ENCODE data around the gene PNMT.

PNMT gene

GRCh38 chr17:39626171-39627046 is 41.8 kb upstream of the PNMT start, which contains the start of gene PPP1R1B:
Gene PPP1R1B (plus strand): TSS chr17:39626952. CDS start chr17:39627393, 441 bp downstream.
- Histone ChIP-seq H3K36me3 (ENCODE audit: control insufficient read depth, insufficient read depth, low read length) (no peaks in the 10 kb centered on the region), H3K27ac (ENCODE audit: low read length) (no peak within 1 kb of the TSS), H3K4me3 (ENCODE audit: low read length) (peak within 1 kb of the TSS; percentile 53), H3K9me3 (ENCODE audit: control insufficient read depth, insufficient read depth, low read length) (no peaks in the 10 kb centered on the region), H3K27me3 (ENCODE audit: control insufficient read depth, insufficient read depth, low read length) (peaks cover 8% of the 10 kb centered on the region), H3K4me1 (ENCODE audit: control insufficient read depth, insufficient read depth, low read length) (peaks cover 15% of the 10 kb centered on the region)
- no peak for DNase-seq (ENCODE audit: low read depth, low spot score)
- no CpG with 5 or more reads among the region's 29 CpGs for WGBS (ENCODE audit: insufficient coverage, insufficient read length)

- no CpG with 5 or more reads among the region's 72 CpGs for WGBS (ENCODE audit: insufficient coverage, insufficient read length)
- Histone ChIP-seq H3K9me3 (ENCODE audit: control insufficient read depth, insufficient read depth, low read length) (no peaks in the 10 kb centered on the region), H3K27ac (ENCODE audit: low read length) (no peak overlapping the region), H3K4me1 (ENCODE audit: control insufficient read depth, insufficient read depth, low read length) (peaks cover 18% of the 10 kb centered on the region), H3K36me3 (ENCODE audit: control insufficient read depth, insufficient read depth, low read length) (no peaks in the 10 kb centered on the region), H3K4me3 (ENCODE audit: low read length) (peak overlapping the region; percentile 53), H3K27me3 (ENCODE audit: control insufficient read depth, insufficient read depth, low read length) (peaks cover 8% of the 10 kb centered on the region)
- DNase-seq (ENCODE audit: low read depth, low spot score): no peak
These were observed 41.1 kb upstream of the PNMT start for GRCh38 chr17:39627047-39627711.

- Histone ChIP-seq H3K4me3 (ENCODE audit: low read length) (peak overlapping the region; percentile 53; the same call in 1 of the 2 replicates), H3K27me3 (ENCODE audit: control insufficient read depth, insufficient read depth, low read length) (peaks cover 8% of the 10 kb centered on the region), H3K9me3 (ENCODE audit: control insufficient read depth, insufficient read depth, low read length) (no peaks in the 10 kb centered on the region), H3K4me1 (ENCODE audit: control insufficient read depth, insufficient read depth, low read length) (peaks cover 18% of the 10 kb centered on the region), H3K27ac (ENCODE audit: low read length) (no peak overlapping the region), H3K36me3 (ENCODE audit: control insufficient read depth, insufficient read depth, low read length) (no peaks in the 10 kb centered on the region)
- WGBS (ENCODE audit: insufficient coverage, insufficient read length): no CpG with 5 or more reads among the region's 16 CpGs
- DNase-seq (ENCODE audit: low read depth, low spot score): no peak
These were observed 40.3 kb upstream of the PNMT start for GRCh38 chr17:39627712-39628516.

- no peaks in the 10 kb centered on the region for H3K36me3 ChIP-seq (ENCODE audit: control insufficient read depth, insufficient read depth, low read length)
- H3K4me1 ChIP-seq (ENCODE audit: control insufficient read depth, insufficient read depth, low read length): peaks cover 18% of the 10 kb centered on the region
- H3K27ac ChIP-seq (ENCODE audit: low read length): no peak overlapping the region
- no peak overlapping the region for H3K4me3 ChIP-seq (ENCODE audit: low read length)
- no CpG with 5 or more reads among the region's 10 CpGs for WGBS (ENCODE audit: insufficient coverage, insufficient read length)
- no peaks in the 10 kb centered on the region for H3K9me3 ChIP-seq (ENCODE audit: control insufficient read depth, insufficient read depth, low read length)
- peaks cover 8% of the 10 kb centered on the region for H3K27me3 ChIP-seq (ENCODE audit: control insufficient read depth, insufficient read depth, low read length)
- no peak for DNase-seq (ENCODE audit: low read depth, low spot score)
These were observed 39.4 kb upstream of the PNMT start for GRCh38 chr17:39628655-39629493.

- H3K4me1 ChIP-seq (ENCODE audit: control insufficient read depth, insufficient read depth, low read length): peaks cover 19% of the 10 kb centered on the region
- DNase-seq (ENCODE audit: low read depth, low spot score): no peak
- no peak overlapping the region for H3K4me3 ChIP-seq (ENCODE audit: low read length)
- no peak overlapping the region for H3K27ac ChIP-seq (ENCODE audit: low read length)
- H3K27me3 ChIP-seq (ENCODE audit: control insufficient read depth, insufficient read depth, low read length): peaks cover 8% of the 10 kb centered on the region
- no peaks in the 10 kb centered on the region for H3K9me3 ChIP-seq (ENCODE audit: control insufficient read depth, insufficient read depth, low read length)
- no peaks in the 10 kb centered on the region for H3K36me3 ChIP-seq (ENCODE audit: control insufficient read depth, insufficient read depth, low read length)
- WGBS (ENCODE audit: insufficient coverage, insufficient read length): no CpG with 5 or more reads among the region's 3 CpGs
These were observed 38.8 kb upstream of the PNMT start for GRCh38 chr17:39629494-39629880.

GRCh38 chr17:39629898-39630297 is 38.4 kb upstream of the PNMT start:
- peaks cover 6% of the 10 kb centered on the region for H3K27me3 ChIP-seq (ENCODE audit: control insufficient read depth, insufficient read depth, low read length)
- no CpG with 5 or more reads among the region's 12 CpGs for WGBS (ENCODE audit: insufficient coverage, insufficient read length)
- peaks cover 19% of the 10 kb centered on the region for H3K4me1 ChIP-seq (ENCODE audit: control insufficient read depth, insufficient read depth, low read length)
- no peak for DNase-seq (ENCODE audit: low read depth, low spot score)
- no peaks in the 10 kb centered on the region for H3K9me3 ChIP-seq (ENCODE audit: control insufficient read depth, insufficient read depth, low read length)
- no peak overlapping the region for H3K4me3 ChIP-seq (ENCODE audit: low read length)
- H3K27ac ChIP-seq (ENCODE audit: low read length): no peak overlapping the region
- H3K36me3 ChIP-seq (ENCODE audit: control insufficient read depth, insufficient read depth, low read length): no peaks in the 10 kb centered on the region

GRCh38 chr17:39631403-39631802 is 36.9 kb upstream of the PNMT start:
- Histone ChIP-seq H3K4me1 (ENCODE audit: control insufficient read depth, insufficient read depth, low read length) (peaks cover 18% of the 10 kb centered on the region), H3K9me3 (ENCODE audit: control insufficient read depth, insufficient read depth, low read length) (no peaks in the 10 kb centered on the region), H3K27ac (ENCODE audit: low read length) (no peak overlapping the region), H3K4me3 (ENCODE audit: low read length) (no peak overlapping the region), H3K36me3 (ENCODE audit: control insufficient read depth, insufficient read depth, low read length) (no peaks in the 10 kb centered on the region), H3K27me3 (ENCODE audit: control insufficient read depth, insufficient read depth, low read length) (peaks cover 4% of the 10 kb centered on the region)
- no CpG with 5 or more reads among the region's 6 CpGs for WGBS (ENCODE audit: insufficient coverage, insufficient read length)
- no peak for DNase-seq (ENCODE audit: low read depth, low spot score)

GRCh38 chr17:39632153-39632941 is 35.9 kb upstream of the PNMT start:
- Histone ChIP-seq H3K4me3 (ENCODE audit: low read length) (no peak overlapping the region), H3K36me3 (ENCODE audit: control insufficient read depth, insufficient read depth, low read length) (no peaks in the 10 kb centered on the region), H3K9me3 (ENCODE audit: control insufficient read depth, insufficient read depth, low read length) (no peaks in the 10 kb centered on the region), H3K27me3 (ENCODE audit: control insufficient read depth, insufficient read depth, low read length) (peaks cover 4% of the 10 kb centered on the region), H3K4me1 (ENCODE audit: control insufficient read depth, insufficient read depth, low read length) (peaks cover 18% of the 10 kb centered on the region), H3K27ac (ENCODE audit: low read length) (no peak overlapping the region)
- DNase-seq (ENCODE audit: low read depth, low spot score): no peak
- no CpG with 5 or more reads among the region's 13 CpGs for WGBS (ENCODE audit: insufficient coverage, insufficient read length)

GRCh38 chr17:39633570-39634183 is 34.6 kb upstream of the PNMT start:
- no CpG with 5 or more reads among the region's 8 CpGs for WGBS (ENCODE audit: insufficient coverage, insufficient read length)
- H3K27ac ChIP-seq (ENCODE audit: low read length): no peak overlapping the region
- no peaks in the 10 kb centered on the region for H3K9me3 ChIP-seq (ENCODE audit: control insufficient read depth, insufficient read depth, low read length)
- peaks cover 11% of the 10 kb centered on the region for H3K4me1 ChIP-seq (ENCODE audit: control insufficient read depth, insufficient read depth, low read length)
- H3K27me3 ChIP-seq (ENCODE audit: control insufficient read depth, insufficient read depth, low read length): no peaks in the 10 kb centered on the region
- no peak overlapping the region for H3K4me3 ChIP-seq (ENCODE audit: low read length)
- DNase-seq (ENCODE audit: low read depth, low spot score): no peak
- no peaks in the 10 kb centered on the region for H3K36me3 ChIP-seq (ENCODE audit: control insufficient read depth, insufficient read depth, low read length)

All from iPS DF 6.9 (cell line).